Tibial nerve (tissue), 4 donors: ENCODE data around the gene LTBP2. TPM values are rescaled to one million over a fixed set of nuclear protein-coding genes. Genes with fewer than 3 reads are reported as not detected.

ENCODE experiments used
- DNase-seq, 2 donors: peaks; one replicate each; pipeline ENCODE4 v3.0.0-alpha.2; 2019; ENCODE audit warnings: low spot score in 2 of 2
- H3K27ac ChIP-seq, 4 donors: fragments of 200-600 bp; sonication (generic) in 3 of 4; one replicate each; pipeline ENCODE4 v1.5.1; 2017 to 2019; ENCODE audit warnings: mild to moderate bottlenecking in 1 of 4
- H3K27me3 ChIP-seq, 2 donors: fragments of 200-600 bp; sonication (generic) in 1 of 2; one replicate each; pipeline versions ENCODE4 v1.5.1 to v1.6.0; 2017 to 2019
- H3K36me3 ChIP-seq, 3 donors: fragments of 200-600 bp; sonication (generic); one replicate each; pipeline ENCODE4 v1.5.1; 2018 to 2019
- H3K4me1 ChIP-seq, 4 donors: fragments of 200-600 bp; sonication (generic) in 3 of 4; one replicate each; pipeline ENCODE4 v1.5.1; 2017 to 2019
- H3K4me3 ChIP-seq, 4 donors: fragments of 200-600 bp; sonication (generic) in 3 of 4; one replicate each; pipeline ENCODE4 v1.5.1; 2017 to 2019; ENCODE audit warnings: mild to moderate bottlenecking in 1 of 4, moderate library complexity in 1 of 4
- H3K9me3 ChIP-seq, 4 donors: fragments of 200-600 bp; sonication (generic) in 3 of 4; one replicate each; pipeline ENCODE4 v1.5.1; 2017 to 2019
- CTCF ChIP-seq, 5 experiments: fragments of 200-600 bp in 3 of 5; fragments of 450-650 bp in 2 of 5; sonication (generic) in 3 of 5; IDR thresholded peaks; one replicate each; pipeline ENCODE4 v1.5.1; 2016 to 2019; ENCODE audit warnings: antibody characterized with exemption in 5 of 5, mild to moderate bottlenecking in 3 of 5, moderate library complexity in 2 of 5
- EP300 ChIP-seq, 2 donors: sonication (generic); formaldehyde crosslinking; IDR thresholded peaks; one replicate each; pipeline ENCODE4 v1.6.1; 2017; ENCODE audit warnings: antibody characterized with exemption in 2 of 2, mild to moderate bottlenecking in 1 of 2
- POLR2A ChIP-seq, 2 donors: fragments of 450-650 bp; IDR thresholded peaks; one replicate each; pipeline ENCODE4 v1.6.1; 2017; ENCODE audit warnings: antibody characterized with exemption in 2 of 2, mild to moderate bottlenecking in 2 of 2, moderate library complexity in 2 of 2
- WGBS, 2 donors: methylation state at CpG; one replicate each; pipeline ENCODE4 v1.1.5; 2018; 5-methylcytosine and 5-hydroxymethylcytosine counted together
- total RNA-seq, 4 donors: library from RNA; depleted of rRNA; stranded (reverse); fragments of >200 nt; gene quantifications; one replicate each; pipeline ENCODE4 v1.1.0, GENCODE V29; 2016

LTBP2 gene
- total RNA-seq, 4 donors from 2014 or later, result 67.1 to 276 (median 134) TPM

GRCh38 chr14:74647061-74647677, 35.1 kb upstream of the LTBP2 start:
- Histone ChIP-seq H3K27ac (no peak overlapping the region), H3K4me1 (peaks cover 0 to 48% (median 3%) of the 10 kb centered on the region in 4 donors), H3K27me3 (no peaks in the 10 kb centered on the region), H3K36me3 (no peaks in the 10 kb centered on the region), H3K9me3 (no peaks in the 10 kb centered on the region), H3K4me3 (no peak overlapping the region)
- WGBS, 2 donors, result 78 to 80% methylated on average over 11 of the region's 11 CpGs
- no peak for DNase-seq
- no peak for TF ChIP-seq POLR2A (IDR thresholded peaks at IDR 0.05)
- no peak for TF ChIP-seq EP300 (IDR thresholded peaks at IDR 0.05)
- no peak for TF ChIP-seq CTCF (IDR thresholded peaks at IDR 0.05)

- TF ChIP-seq POLR2A (IDR thresholded peaks at IDR 0.05), result no peak
- TF ChIP-seq CTCF (IDR thresholded peaks at IDR 0.05), result no peak
- no peak for TF ChIP-seq EP300 (IDR thresholded peaks at IDR 0.05)
- WGBS, 2 donors, result 69 to 73% methylated on average over 13 of the region's 13 CpGs
- no peak for DNase-seq
- Histone ChIP-seq H3K4me1 (peaks cover 0 to 44% (median 3%) of the 10 kb centered on the region in 4 donors), H3K27me3 (no peaks in the 10 kb centered on the region), H3K36me3 (no peaks in the 10 kb centered on the region), H3K4me3 (no peak overlapping the region), H3K27ac (no peak overlapping the region), H3K9me3 (no peaks in the 10 kb centered on the region)
Measured at GRCh38 chr14:74645756-74646470, 33.9 kb upstream of the LTBP2 start.

- Histone ChIP-seq H3K36me3 (no peaks in the 10 kb centered on the region), H3K4me3 (no peak overlapping the region), H3K4me1 (peaks cover 0 to 44% (median 3%) of the 10 kb centered on the region in 4 donors), H3K27ac (no peak overlapping the region), H3K27me3 (no peaks in the 10 kb centered on the region), H3K9me3 (no peaks in the 10 kb centered on the region)
- no peak for TF ChIP-seq CTCF (IDR thresholded peaks at IDR 0.05)
- TF ChIP-seq EP300 (IDR thresholded peaks at IDR 0.05), result no peak
- TF ChIP-seq POLR2A (IDR thresholded peaks at IDR 0.05), result no peak
- WGBS, 2 donors, result 82 to 85% methylated on average over 5 of the region's 5 CpGs
- no peak for DNase-seq
Measured at GRCh38 chr14:74645244-74645643, 33.2 kb upstream of the LTBP2 start.

- Histone ChIP-seq H3K9me3 (no peaks in the 10 kb centered on the region), H3K27me3 (no peaks in the 10 kb centered on the region), H3K4me3 (no peak overlapping the region), H3K36me3 (no peaks in the 10 kb centered on the region), H3K27ac (no peak overlapping the region), H3K4me1 (peaks cover 0 to 35% (median 7%) of the 10 kb centered on the region in 4 donors)
- no peak for TF ChIP-seq CTCF (IDR thresholded peaks at IDR 0.05)
- TF ChIP-seq POLR2A (IDR thresholded peaks at IDR 0.05), result no peak
- no peak for TF ChIP-seq EP300 (IDR thresholded peaks at IDR 0.05)
- no peak for DNase-seq
- WGBS, 2 donors, result 80 to 86% methylated on average over 12 of the region's 12 CpGs
Measured at GRCh38 chr14:74641601-74642391, 29.8 kb upstream of the LTBP2 start.
